Hepatocyte (in vitro differentiated cells): Measurements from ENCODE around the gene ROBO1.
A peak's percentile ranks its signal among the peaks of the same experiment; 100 is the strongest.

Experiments
- CTCF ChIP-seq: fragments of 200-600 bp; sonication (generic); IDR thresholded peaks from 2 replicates; pipeline ENCODE4 v1.5.1; 2016; ENCODE audit warnings: antibody characterized with exemption, mild to moderate bottlenecking; ENCODE audit not compliant: poor library complexity
- EZH2 ChIP-seq: fragments of 200-600 bp; sonication (generic); IDR thresholded peaks from 2 replicates; pipeline ENCODE4 v1.6.1; 2016; ENCODE audit warnings: antibody characterized with exemption, mild to moderate bottlenecking, borderline replicate concordance
- EZH2phosphoT487 ChIP-seq: fragments of 200-600 bp; sonication (generic); IDR thresholded peaks from one replicate; pipeline ENCODE4 v1.6.1; 2018; ENCODE audit warnings: antibody characterized with exemption, mild to moderate bottlenecking, low read depth, moderate library complexity; ENCODE audit not compliant: unreplicated experiment, severe bottlenecking

- TF ChIP-seq EZH2, result no peak
- peak; percentile 77 for TF ChIP-seq CTCF
- TF ChIP-seq EZH2phosphoT487, result no peak
Observed at GRCh38 chr3:79086514-79086913, 681.3 kb downstream of the ROBO1 start.
